Activated CD4-positive, CD25-positive, alpha-beta regulatory T cell (primary cell): ENCODE results near the gene FOXP1.
A peak's percentile ranks its signal among the peaks of the same experiment; 100 is the strongest.

Experiments used
- DNase-seq, 4 experiments: peaks; one replicate each; lab custom pipeline; 2025; lab: John Stamatoyannopoulos, UW

FOXP1 gene

DNA sequence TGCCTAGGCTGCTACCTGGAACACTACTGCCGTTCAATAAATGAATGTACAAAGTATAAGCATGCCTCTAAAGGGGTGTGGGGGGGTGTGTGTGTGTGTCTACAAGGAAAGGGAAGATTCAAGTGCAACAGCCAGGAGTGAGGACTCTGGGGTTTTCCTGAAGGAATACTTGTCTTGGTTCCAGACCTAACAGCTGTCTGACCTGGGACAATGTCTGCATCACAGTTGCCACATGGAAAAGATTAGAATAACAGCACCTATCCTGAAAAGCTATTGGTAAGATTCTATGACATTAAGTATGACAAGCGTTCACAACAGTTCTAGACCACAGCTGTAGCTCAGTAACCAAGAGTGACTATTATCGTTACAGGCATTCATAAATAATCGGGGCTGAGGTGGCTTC lies 345.2 kb downstream of the FOXP1 start:
- DNase-seq: no peak

DNA sequence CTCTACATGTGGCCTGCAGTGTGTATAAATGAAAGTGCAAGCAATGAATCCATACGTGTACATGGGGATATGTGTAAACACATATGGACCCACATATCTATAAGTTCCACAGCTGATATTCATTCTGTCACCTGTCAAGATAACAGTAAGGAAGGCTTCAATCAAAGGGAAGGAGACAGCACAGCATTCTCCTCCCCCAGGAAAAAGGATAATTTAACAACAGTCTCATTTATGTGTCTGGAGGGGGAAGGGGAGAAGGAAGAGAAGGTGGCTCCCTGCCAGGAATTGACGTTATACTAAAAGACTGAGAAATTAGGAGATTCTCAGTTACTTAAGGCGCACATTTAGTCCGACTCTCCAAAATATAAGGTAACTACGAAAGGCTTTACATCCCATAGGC lies 345.9 kb downstream of the FOXP1 start:
- DNase-seq: no peak

DNA sequence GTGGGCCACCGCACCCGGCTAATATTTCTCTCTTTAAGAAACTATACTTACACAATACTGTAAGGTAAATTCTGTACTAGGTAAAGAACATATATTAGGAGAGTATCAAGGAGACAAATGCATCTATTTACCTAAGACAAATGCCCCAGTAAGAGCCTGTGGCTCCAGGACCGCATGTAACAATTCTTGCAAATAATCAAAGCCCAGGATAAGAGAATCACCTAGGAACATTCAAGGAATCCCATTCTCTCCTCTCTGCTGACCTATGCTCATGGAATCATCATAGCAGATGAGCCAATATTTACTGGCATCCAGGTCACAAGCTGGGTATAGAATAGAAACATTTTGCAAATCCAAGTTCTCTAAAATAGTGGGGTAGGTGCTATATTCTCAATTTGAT lies 347.7 kb downstream of the FOXP1 start:
- no peak for DNase-seq

DNA sequence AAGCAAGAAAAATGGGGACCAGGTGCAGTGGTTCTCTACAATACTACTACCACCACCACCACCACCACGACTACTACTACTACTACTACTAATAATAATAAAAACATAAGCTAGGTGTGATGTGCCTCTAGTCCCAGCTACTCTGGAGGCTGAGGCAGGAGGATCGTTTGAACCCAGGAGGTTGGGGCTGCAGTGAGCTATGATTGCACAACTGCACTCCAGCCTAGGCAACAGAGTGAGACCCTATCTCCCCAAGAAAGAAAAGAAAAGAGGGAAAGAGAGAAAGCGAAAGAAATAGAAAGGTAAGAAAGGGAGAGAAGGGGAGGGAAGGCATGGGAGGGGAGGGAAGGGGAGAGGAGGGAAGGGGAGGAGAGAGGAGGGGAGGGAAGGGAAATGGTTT lies 350.6 kb downstream of the FOXP1 start:
- no peak for DNase-seq

DNA sequence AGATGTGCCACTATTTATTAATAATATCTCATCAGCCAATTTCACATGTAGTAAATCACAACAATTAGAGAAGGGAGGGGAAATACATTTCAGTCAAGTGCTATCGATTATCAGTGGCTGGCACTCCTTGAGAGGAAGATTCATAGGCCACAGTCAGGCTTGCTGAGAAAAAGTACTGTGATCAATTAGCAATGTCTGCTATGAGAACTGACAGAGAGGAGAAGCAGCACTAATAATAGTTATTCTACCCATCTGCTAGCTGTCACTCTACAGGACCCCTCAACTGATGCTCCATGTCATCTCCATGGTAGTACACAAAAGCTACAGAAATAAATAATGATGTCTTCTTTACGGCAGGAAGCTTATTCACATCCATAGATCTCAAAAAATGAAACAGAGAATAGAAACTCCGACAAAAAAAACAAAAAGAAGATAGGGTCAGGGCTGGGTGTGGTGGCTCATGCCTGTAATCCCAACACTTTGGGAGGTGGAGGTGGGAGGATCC lies 351.3 kb downstream of the FOXP1 start:
- no peak for DNase-seq

DNA sequence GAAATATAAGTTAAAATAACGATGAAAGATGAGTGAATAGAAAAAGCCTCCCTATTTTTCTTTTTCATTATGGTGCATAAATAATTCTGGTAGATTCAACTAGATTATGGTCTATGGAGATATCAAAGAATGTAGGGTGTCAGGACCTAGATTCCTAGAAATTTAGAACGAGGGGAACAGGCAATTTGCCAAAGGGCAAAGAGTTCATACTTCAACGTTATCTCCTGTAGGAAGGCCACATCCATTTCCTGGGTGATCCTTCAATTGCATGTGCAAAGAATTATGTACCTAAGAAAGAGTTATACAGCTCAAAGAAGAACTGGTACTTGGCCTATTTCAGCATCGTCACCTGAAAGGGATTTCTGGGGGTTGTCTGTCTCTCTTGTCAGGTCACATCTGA lies 351.8 kb downstream of the FOXP1 start:
- DNase-seq: no peak

DNA sequence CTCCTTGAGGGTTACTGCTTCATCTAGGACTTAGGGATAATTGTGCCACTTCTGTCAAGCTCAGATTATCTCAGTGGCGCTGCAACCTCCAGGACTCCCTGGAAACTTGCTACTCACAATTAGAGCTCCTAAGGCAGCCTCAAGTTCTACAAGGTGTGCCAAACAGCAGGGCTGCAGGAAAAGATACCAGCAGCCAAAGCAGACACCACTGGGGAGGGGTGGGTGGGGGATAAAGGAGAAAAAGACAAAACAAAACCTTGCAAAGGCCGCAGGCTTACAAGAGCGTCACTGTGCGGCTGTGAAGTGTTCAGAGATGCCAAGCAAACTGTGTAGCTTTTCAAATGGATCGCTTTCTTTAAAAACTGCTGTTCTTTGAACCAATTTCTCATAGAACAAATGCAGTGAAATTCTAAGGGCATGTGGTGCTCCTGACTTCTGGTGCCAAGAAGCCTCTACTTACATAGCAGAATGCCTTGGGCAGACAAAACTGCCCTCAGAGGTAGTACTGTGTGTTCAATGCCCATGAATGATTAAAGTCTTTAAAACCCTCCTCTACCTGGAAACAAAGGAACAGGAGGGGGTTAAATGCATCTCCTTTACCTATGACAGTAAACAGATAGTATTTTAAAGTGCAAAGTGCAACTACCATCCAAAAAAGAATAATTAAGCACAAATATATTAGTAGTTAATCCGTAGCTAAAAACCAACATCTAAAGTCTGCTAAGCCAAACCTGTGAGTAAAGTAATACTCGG lies 353.4 kb downstream of the FOXP1 start:
- DNase-seq: no peak

DNA sequence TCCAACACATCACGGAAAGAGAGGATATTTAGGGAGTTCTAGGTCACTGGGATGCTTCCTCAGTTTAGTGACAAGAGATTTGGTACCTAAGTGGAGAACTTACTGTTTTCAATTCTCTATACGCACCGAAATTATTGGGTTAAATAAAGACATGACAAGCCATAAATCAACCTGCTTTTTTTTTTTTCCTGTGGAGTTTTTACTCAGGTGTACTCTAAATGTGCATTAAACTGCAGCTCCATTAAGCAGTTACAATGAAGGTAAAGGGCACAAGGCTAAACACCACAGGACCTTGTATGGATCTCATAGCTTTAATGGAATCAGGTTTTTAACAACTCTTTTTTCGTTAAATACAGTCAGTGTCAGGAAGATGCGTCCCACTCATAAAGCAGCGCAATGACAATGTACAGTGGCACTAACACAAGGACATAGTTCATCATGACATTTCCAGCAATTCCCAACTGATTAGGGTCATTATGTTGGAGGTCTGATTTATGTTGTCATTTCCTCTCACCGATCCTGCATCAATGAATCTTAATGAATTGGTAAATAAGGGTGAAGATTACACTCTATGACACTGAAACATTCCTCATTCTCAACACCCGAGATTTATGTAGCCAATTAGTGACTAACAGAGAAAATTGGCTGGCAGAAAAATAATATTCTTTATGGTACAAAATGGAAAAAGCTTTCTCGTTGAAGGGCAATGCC lies 355.2 kb downstream of the FOXP1 start:
- no peak for DNase-seq

DNA sequence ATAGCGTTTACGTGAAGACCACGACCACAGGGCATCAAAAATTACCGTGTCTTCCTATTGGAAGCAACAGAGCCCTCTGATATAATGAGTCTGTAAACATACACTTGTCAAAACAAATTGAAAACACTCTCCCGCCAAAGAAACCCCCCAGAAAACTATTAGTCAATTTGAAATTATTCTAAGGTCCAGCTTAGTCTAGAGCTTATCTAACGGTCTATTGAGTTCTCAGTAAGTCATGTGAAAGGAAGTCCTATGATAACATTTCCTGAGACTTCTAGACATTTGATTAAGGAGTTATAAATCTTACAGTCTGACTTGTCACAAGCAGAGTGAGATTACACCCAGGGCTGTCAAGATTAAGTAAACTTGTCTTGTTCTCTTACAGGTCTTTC lies 356.3 kb downstream of the FOXP1 start:
- DNase-seq: no peak

DNA sequence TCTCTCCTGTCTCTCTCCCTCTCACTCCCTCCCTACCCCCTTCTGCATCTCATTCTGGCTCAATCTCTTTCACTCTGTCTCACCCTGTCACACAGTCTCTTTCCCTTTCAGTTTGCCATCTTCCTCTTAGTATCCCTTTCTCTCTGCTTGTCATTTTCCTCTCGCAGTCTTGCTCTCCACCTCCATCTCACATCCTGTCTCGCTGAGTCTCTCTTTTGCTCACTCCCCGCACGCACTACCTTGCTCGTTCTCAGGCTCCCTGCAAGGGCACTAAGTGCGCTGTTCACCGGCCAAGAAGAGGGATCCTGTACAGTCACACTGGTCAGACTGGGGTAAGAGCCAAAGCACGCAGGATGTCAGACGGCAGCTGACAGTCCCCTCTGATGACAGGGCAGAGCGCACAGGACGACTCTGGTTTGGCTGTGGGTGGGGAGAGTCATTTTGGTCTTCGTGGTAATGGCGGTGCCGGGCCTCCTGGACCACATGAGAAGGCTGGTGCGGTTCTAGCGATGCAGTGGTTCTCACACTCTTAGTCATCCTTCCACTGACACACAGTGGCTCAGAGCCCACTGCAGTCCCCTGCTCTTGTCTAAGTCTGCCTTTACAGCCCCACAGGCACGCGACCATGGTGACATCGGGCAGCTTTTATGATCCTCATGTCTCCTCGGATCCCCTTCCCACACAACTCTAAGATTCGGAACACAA lies 356.8 kb downstream of the FOXP1 start:
- peak; percentile 40 to 80 (median 58) for DNase-seq

DNA sequence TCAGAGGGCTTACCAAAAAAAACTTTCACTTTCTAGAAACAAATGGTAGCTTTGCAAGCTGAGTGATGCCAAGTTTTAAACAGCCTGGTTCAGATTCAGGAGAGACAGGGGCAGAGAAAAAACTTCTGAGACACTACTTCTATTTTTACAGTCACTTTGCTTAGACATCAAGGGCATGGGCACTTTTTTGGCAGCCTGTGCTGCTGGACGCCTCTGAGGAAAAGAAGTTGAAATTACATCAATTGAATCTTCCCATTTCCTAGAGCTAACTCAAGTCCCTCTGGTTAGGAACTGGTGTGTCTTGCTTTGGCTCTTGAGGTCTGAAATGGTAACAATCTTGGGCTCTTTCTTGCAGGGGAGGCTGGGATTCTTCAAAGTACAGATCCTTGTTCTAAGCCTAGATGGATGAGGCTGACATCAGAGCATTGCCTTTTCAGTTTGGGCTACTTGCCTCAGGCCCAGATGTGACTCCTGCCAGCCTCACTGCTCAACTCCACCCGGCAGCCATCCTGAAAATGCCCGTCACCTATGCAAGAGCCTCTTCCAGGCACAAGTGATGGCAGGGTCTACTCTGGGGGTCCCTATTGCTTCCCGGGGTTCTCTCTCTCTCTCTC lies 357.5 kb downstream of the FOXP1 start:
- no peak for DNase-seq

DNA sequence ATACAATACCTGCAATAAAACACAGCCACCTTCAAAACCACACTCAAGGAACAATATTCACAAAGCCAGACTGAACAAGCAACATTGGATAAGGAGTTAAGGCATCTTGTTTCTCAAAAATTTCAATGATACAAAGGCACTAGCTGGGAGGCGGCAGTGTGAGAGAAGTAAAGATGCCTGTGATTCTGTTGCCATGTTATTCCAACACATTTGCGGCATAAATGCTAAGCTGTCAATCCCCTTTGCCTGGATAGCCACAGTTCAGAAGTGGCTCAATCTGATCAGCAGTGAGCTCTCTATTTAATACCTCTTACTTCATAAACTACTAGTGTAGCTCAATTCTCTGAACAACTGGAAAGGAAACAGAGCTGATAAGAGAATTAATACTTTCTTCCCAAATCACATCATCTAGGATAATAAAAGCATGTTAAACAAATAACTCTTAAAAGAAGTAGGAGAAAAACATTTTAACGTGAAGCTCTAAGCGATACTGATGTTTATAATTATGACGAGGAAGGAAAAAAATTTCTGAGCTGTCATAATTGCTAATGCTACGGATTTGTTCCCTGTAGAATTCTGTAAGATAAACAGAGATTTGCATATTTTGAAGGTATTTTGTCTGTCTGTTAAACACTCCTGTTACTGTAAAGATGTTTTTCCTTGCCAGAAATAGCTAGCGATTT lies 358.4 kb downstream of the FOXP1 start:
- no peak for DNase-seq

DNA sequence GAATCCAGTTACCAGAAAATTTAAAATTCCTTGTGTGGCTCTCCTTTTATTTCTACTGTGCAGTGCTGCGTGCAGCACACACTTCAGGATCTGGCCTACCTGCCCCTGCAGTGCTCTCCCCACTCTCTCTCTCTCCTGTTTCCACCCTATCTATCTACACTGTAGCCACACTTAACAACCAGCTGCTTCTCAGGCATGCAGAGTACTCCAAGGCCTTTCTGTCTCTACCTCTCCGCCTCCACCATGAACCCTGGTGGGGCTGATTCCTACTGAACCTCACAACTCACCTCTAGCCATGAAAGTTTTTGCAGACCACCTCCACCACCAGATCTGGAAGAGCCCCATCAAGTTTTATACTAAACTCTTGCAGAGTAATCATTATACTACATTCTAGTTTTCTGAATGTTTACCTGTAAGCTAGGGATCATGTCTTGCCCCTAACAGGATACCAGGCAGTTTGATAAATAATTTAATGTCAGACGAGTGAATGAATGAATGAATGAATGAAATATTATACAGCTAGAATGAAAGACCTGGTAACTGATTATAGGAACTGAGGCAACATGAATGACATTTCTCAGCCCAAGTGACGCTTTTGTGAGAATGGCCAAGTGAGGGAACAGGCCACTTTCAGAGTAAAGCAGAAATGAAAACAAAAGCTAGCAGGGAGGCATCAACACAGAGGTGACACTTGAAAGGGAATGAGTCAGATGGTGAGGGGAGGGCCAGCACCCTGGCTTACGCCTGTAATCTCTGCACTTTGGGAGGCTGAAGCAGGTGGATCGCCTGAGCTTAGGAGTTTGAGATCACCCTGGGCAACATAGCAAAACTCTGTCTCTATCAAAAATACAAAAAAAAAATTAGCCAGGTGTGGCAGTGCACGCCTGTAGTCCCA lies 363.5 kb downstream of the FOXP1 start:
- peak in 2 of 4 experiments; percentile 5 to 12 for DNase-seq

DNA sequence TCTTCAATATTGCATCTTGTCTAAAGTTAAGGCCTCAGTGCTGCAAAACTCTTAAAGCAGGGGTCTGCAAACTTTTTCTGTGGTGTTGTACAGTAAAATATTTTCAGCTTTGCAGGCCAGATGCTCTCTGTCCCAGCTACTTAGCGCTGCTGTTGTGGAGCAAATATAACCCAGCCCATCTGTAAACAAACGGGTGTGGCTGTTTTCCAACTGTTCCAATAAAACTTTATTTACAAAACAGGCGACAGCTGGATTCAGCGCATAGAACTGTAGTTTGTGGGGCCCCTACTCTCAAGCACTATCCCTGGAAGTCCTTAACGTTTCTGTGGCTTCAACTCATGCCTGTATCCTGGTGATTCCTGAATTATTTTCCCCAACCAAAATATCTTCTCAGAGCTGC lies 365.0 kb downstream of the FOXP1 start:
- DNase-seq: no peak

DNA sequence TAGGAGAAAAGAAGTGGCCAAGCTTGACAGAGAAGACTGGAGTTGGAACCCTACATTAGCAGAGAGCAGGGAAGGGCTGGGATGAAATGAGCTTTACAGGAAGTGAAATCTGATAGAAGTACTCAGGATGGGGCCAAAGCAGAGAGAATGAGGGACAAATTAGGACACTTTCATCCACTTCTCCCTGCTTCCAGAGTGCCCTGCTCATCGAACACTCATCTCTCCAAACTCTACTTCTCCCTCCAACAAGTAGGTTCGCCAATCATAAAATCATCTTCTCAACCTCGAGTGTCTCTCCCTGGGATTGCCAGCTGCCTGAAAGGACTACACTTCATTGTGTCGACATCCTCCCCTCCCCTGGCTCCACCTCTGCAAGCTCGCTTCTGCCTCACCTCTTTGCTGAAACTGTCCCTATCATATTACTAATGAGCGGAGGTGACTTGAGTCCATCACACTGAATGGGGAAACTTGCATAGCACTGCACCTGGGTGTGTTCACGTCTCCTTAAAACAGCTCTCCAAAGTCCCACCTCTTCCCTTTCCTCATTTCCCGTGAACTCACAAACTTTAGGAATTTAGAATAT lies 365.8 kb downstream of the FOXP1 start:
- no peak for DNase-seq

DNA sequence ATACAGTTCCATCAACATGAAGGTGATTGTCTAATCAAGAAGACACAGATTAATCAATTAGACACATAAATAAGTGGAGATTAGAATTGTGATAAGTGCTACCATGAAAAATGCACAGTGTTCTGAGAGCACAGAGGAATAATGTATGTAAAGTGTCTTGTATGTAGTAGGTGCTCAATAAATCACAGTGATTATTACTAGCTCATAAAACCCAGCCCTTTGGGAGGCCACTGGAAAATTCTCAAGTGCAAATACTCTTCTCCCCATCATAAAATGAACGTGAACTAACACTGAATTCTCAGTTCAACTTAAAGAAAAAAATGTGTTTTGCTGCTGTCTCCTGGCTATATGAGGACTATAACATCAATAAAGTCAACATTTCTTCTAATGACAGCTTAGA lies 368.2 kb downstream of the FOXP1 start:
- no peak for DNase-seq

DNA sequence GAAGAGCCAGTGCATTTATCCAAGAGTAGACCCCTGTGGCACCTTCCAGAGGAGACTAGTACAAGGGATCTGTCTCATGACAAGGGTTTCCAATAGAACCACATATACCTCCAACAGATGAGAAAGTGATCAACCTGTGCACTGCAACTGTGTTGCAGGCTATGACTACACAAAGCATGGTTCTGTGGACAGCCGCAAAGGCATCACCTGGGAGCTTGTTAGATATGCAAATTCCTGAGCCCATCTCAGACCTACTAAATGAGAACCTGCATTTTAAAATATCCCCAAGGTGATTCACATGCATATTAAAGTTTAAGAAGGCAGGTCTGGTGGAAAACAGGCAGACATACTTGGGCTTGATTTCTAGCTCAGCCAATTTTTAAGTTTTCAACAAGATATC lies 368.7 kb downstream of the FOXP1 start:
- no peak for DNase-seq

DNA sequence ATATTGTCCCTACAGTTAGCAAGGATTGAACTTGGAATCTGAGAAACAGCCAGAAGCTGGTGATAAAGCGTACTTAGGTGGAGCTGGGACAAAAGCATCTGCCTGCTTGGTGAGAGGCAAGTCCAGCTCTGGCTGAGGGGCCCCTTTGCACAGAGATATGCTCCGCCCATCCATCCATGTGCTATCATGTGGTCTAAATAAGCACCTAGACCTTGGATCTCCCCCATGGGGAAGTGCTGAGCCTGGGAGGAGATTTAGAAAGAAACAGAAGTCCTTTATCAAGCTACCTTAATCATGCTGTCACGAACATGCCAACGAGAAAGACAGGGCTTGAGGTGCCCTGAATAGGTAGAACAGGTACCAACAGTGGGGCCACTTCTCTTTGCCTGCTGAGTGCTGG lies 369.5 kb downstream of the FOXP1 start:
- DNase-seq: no peak

DNA sequence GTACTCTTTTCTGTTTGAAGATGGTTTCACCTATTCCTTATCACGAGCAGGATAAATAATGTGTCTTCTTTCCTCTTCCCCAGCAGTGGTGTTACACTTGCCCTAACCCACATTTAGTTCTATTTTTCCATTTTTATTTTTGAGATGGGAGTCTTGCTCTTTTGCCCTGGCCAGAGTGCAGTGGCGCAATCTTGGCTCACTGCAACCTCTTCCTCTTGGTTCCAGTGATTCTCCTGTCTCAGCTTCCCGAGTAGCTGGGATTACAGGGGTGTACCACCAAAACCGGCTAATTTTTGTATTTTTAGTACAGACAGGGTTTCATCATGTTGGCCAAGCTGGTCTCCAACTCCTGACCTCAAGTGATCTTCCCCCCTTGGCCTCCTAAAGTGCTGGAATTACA lies 372.4 kb downstream of the FOXP1 start:
- no peak for DNase-seq

DNA sequence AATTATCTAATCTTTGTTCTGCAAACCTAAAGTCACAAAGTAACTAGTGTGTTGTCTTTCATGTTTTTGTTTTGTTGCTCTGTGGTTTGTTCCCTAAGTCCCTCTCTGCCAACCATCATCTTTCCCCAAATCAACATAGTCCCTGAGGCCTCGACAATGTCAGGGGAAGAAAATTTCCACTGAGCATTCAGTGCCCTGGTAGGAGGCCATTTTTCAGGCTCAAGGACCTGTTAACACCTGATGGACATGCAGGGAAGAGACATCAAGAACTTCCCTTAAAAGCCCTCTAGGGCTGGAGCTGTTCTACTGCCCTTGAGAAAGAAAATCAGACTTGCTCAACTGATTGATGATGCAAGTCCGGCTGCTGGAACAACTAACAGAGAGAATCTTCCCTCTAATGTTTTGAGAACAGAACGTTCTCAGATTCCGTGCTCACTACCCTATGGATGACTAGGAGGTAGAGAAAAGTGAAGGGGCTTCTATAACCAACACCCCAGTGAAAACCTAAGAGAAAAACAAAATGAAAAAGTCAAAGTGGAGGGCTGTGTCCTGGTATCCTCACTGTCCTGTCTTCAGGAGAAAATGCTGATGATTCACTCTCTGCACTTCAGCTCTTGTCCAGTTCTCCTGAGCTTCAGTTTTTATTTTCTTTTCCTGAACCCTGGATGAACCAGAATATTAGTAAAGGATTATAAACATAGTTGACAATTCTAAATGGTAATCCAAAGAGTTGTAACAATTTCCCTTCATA lies 373.1 kb downstream of the FOXP1 start:
- DNase-seq: no peak
